ENCODE data around the gene SMYD5. TPM values are rescaled to one million over a fixed set of nuclear protein-coding genes. Genes with fewer than 3 reads are reported as not detected.

Gene SMYD5
- total RNA-seq, 1 donor from 2014 or later, result 17.0 TPM

GRCh38 chr2:73257425-73258125, 43.5 kb downstream of the SMYD5 start:
- TF ChIP-seq CTCF (IDR thresholded peaks at IDR 0.05; ENCODE audit: partially characterized antibody, unreplicated experiment), result no peak
- Mint-ChIP-seq H3K27ac (ENCODE audit: unreplicated experiment) (no peak overlapping the region), H3K9me3 (ENCODE audit: unreplicated experiment) (peaks cover 3% of the 10 kb centered on the region), H3K27me3 (ENCODE audit: unreplicated experiment) (peaks cover 6% of the 10 kb centered on the region), H3K4me3 (ENCODE audit: unreplicated experiment) (no peak overlapping the region), H3K36me3 (ENCODE audit: unreplicated experiment) (no peaks in the 10 kb centered on the region), H3K4me1 (ENCODE audit: low read depth, unreplicated experiment) (peaks cover 3% of the 10 kb centered on the region)
- DNase-seq, result no peak

- H3K36me3 Mint-ChIP-seq (ENCODE audit: unreplicated experiment), result no peaks in the 10 kb centered on the region
- peaks cover 6% of the 10 kb centered on the region for H3K27me3 Mint-ChIP-seq (ENCODE audit: unreplicated experiment)
- no peak for TF ChIP-seq CTCF (IDR thresholded peaks at IDR 0.05; ENCODE audit: partially characterized antibody, unreplicated experiment)
- H3K4me3 Mint-ChIP-seq (ENCODE audit: unreplicated experiment), result no peak overlapping the region
- H3K9me3 Mint-ChIP-seq (ENCODE audit: unreplicated experiment), result peaks cover 3% of the 10 kb centered on the region
- DNase-seq, result no peak
- no peak overlapping the region for H3K27ac Mint-ChIP-seq (ENCODE audit: unreplicated experiment)
- H3K4me1 Mint-ChIP-seq (ENCODE audit: low read depth, unreplicated experiment), result peaks cover 3% of the 10 kb centered on the region
Observed at GRCh38 chr2:73258186-73258912, 44.3 kb downstream of the SMYD5 start.

- Mint-ChIP-seq H3K27ac (ENCODE audit: unreplicated experiment) (no peak overlapping the region), H3K27me3 (ENCODE audit: unreplicated experiment) (peaks cover 6% of the 10 kb centered on the region), H3K4me3 (ENCODE audit: unreplicated experiment) (no peak overlapping the region), H3K9me3 (ENCODE audit: unreplicated experiment) (peaks cover 3% of the 10 kb centered on the region), H3K36me3 (ENCODE audit: unreplicated experiment) (no peaks in the 10 kb centered on the region), H3K4me1 (ENCODE audit: low read depth, unreplicated experiment) (peaks cover 3% of the 10 kb centered on the region)
- TF ChIP-seq CTCF (IDR thresholded peaks at IDR 0.05; ENCODE audit: partially characterized antibody, unreplicated experiment), result no peak
- no peak for DNase-seq
Observed at GRCh38 chr2:73258913-73259215, 44.8 kb downstream of the SMYD5 start.

- peaks cover 3% of the 10 kb centered on the region for H3K4me1 Mint-ChIP-seq (ENCODE audit: low read depth, unreplicated experiment)
- no peaks in the 10 kb centered on the region for H3K36me3 Mint-ChIP-seq (ENCODE audit: unreplicated experiment)
- H3K27me3 Mint-ChIP-seq (ENCODE audit: unreplicated experiment), result peaks cover 6% of the 10 kb centered on the region
- no peak overlapping the region for H3K4me3 Mint-ChIP-seq (ENCODE audit: unreplicated experiment)
- TF ChIP-seq CTCF (IDR thresholded peaks at IDR 0.05; ENCODE audit: partially characterized antibody, unreplicated experiment), result no peak
- no peak overlapping the region for H3K27ac Mint-ChIP-seq (ENCODE audit: unreplicated experiment)
- DNase-seq, result no peak
- peaks cover 2% of the 10 kb centered on the region for H3K9me3 Mint-ChIP-seq (ENCODE audit: unreplicated experiment)
Observed at GRCh38 chr2:73259276-73259675, 45.2 kb downstream of the SMYD5 start.

DNA sequence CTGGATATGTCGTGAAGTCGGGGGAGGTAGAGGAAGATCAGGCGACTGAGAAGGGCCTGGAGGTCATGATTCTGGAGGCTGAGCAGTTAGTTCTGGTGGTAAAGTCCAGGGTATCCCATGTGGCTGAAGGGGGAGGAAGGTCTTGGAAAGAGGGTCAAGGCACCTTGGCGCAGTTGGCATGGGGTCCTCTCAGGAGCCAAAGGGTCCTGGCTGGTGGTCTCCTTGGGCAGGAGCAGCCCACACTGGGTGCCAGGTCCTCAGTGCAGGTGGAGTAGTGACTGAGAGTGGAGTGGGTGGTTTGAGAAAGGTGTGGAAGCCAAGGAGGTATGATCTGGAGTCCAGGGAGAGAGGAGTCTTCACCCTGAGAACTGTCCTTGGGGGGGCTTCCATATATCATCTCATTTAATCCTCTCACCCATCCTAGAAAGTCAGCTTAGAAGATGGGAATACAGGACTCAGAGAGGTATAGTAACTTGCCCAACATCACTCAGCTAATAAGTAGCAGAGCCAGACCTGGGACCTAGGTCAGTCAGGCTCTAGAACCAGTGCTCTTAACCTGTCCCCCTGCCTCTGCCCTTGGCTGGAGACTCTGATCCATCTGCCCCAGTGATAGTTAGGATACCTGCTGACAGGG, 45.8 kb downstream of the SMYD5 start:
- no peak for TF ChIP-seq CTCF (IDR thresholded peaks at IDR 0.05; ENCODE audit: partially characterized antibody, unreplicated experiment)
- Mint-ChIP-seq H3K9me3 (ENCODE audit: unreplicated experiment) (no peaks in the 10 kb centered on the region), H3K4me1 (ENCODE audit: low read depth, unreplicated experiment) (peaks cover 3% of the 10 kb centered on the region), H3K27me3 (ENCODE audit: unreplicated experiment) (peaks cover 6% of the 10 kb centered on the region), H3K4me3 (ENCODE audit: unreplicated experiment) (no peak overlapping the region), H3K36me3 (ENCODE audit: unreplicated experiment) (no peaks in the 10 kb centered on the region), H3K27ac (ENCODE audit: unreplicated experiment) (no peak overlapping the region)
- DNase-seq, result no peak
